ENCODE results near the gene UBE2N.
"Not testable (repeated sequence)": the region's sequence is repeated elsewhere in the genome, so short reads cannot be mapped to it uniquely, and the experiment has no call there.

The UBE2N gene

GRCh38 chr12:93378998-93379325, 62.8 kb downstream of the UBE2N start:
- H4K8ac ChIP-seq (ENCODE audit: low read length), result no peak overlapping the region
- H3K4ac ChIP-seq (ENCODE audit: low read depth in 1 of 2, low read length in 2 of 2), result peak overlapping the region in 1 of 2 experiments; percentile 79
- peaks cover 2% of the 10 kb centered on the region for H3K79me1 ChIP-seq (replicated peaks; ENCODE audit: low read length, poor library complexity, severe bottlenecking)
- H3K4me3 ChIP-seq (ENCODE audit: insufficient read depth in 1 of 2, low read depth in 1 of 2, low read length in 2 of 2), result peak overlapping the region in 1 of 2 experiments; percentile 91
- H3K18ac ChIP-seq (ENCODE audit: low read depth in 1 of 2, low read length in 2 of 2), result peak overlapping the region; percentile 26 to 96
- H2AK5ac ChIP-seq (ENCODE audit: low read length, severe bottlenecking), result no peak overlapping the region
- no peaks in the 10 kb centered on the region for H3K27me3 ChIP-seq (ENCODE audit: control insufficient read depth in 1 of 2, insufficient read depth in 1 of 2, low read length in 2 of 2)
- H2BK5ac ChIP-seq (ENCODE audit: low read depth, low read length, poor library complexity, severe bottlenecking), result no peak overlapping the region
- no peak overlapping the region for H2BK15ac ChIP-seq (ENCODE audit: low read depth, poor library complexity, severe bottlenecking)
- H2AFZ ChIP-seq (ENCODE audit: low read depth, low read length), result no peak overlapping the region
- peak overlapping the region; percentile 96 for H3K27ac ChIP-seq (ENCODE audit: low read length, poor library complexity, severe bottlenecking)
- no peak overlapping the region for H2BK12ac ChIP-seq (ENCODE audit: low read length in 2 of 2)
- no peak overlapping the region for H3K14ac ChIP-seq (ENCODE audit: low read length in 2 of 2)
- peak overlapping the region; percentile 77 for H3K4me2 ChIP-seq (ENCODE audit: low read length, poor library complexity, severe bottlenecking)
- H3K36me3 ChIP-seq (ENCODE audit: control insufficient read depth in 1 of 2, insufficient read depth in 2 of 2, low read depth in 1 of 2, low read length in 2 of 2), result peaks cover 0 to 3% of the 10 kb centered on the region in 2 experiments
- H2BK120ac ChIP-seq (ENCODE audit: low read depth, low read length), result no peak overlapping the region
- H3K4me1 ChIP-seq (ENCODE audit: control insufficient read depth, insufficient read depth, low read depth, low read length), result peaks cover 7% of the 10 kb centered on the region
- no peak overlapping the region for H3K23ac ChIP-seq (ENCODE audit: low read length in 2 of 2)
- peak overlapping the region; percentile 96 for H3K9ac ChIP-seq (ENCODE audit: low read length)
- peak overlapping the region; percentile 83 for H4K91ac ChIP-seq (ENCODE audit: low read length)
- H3K9me3 ChIP-seq (ENCODE audit: control insufficient read depth, low read length), result no peaks in the 10 kb centered on the region
- 0% methylated on average over 3 of the region's 4 CpGs for WGBS
- DNase-seq, result no peak

GRCh38 chr12:93378196-93378997, 63.4 kb downstream of the UBE2N start:
- H3K27me3 ChIP-seq (ENCODE audit: control insufficient read depth in 1 of 2, insufficient read depth in 1 of 2, low read length in 2 of 2); H3K9me3 ChIP-seq (ENCODE audit: control insufficient read depth, low read length); H3K36me3 ChIP-seq (ENCODE audit: control insufficient read depth in 1 of 2, insufficient read depth in 2 of 2, low read depth in 1 of 2, low read length in 2 of 2); H2AFZ ChIP-seq (ENCODE audit: low read depth, low read length); H3K4me1 ChIP-seq (ENCODE audit: control insufficient read depth, insufficient read depth, low read depth, low read length); H2AK5ac ChIP-seq (ENCODE audit: low read length, severe bottlenecking); H3K79me1 ChIP-seq (replicated peaks; ENCODE audit: low read length, poor library complexity, severe bottlenecking): not testable (repeated sequence)
- Histone ChIP-seq H2BK120ac (ENCODE audit: low read depth, low read length) (peak overlapping the region; percentile 82), H2BK5ac (ENCODE audit: low read depth, low read length, poor library complexity, severe bottlenecking) (peak overlapping the region; percentile 97), H3K4me3 (ENCODE audit: insufficient read depth in 1 of 2, low read depth in 1 of 2, low read length in 2 of 2) (peak overlapping the region; percentile 77 to 91), H3K14ac (ENCODE audit: low read length in 2 of 2) (peak overlapping the region; percentile 62 to 70), H4K91ac (ENCODE audit: low read length) (peak overlapping the region; percentile 83), H2BK12ac (ENCODE audit: low read length in 2 of 2) (peak overlapping the region; percentile 54 to 74), H3K18ac (ENCODE audit: low read depth in 1 of 2, low read length in 2 of 2) (peak overlapping the region; percentile 13 to 96), H3K23ac (ENCODE audit: low read length in 2 of 2) (peak overlapping the region in 1 of 2 experiments; percentile 73), H3K4ac (ENCODE audit: low read depth in 1 of 2, low read length in 2 of 2) (peak overlapping the region; percentile 73 to 79), H2BK15ac (ENCODE audit: low read depth, poor library complexity, severe bottlenecking) (peak overlapping the region; percentile 90), H3K4me2 (ENCODE audit: low read length, poor library complexity, severe bottlenecking) (peak overlapping the region; percentile 77), H3K9ac (ENCODE audit: low read length) (peak overlapping the region; percentile 96), H3K27ac (ENCODE audit: low read length, poor library complexity, severe bottlenecking) (peak overlapping the region; percentile 96), H4K8ac (ENCODE audit: low read length) (peak overlapping the region; percentile 72)
- under 1% methylated on average over 35 of the region's 64 CpGs for WGBS
- DNase-seq, result peak; percentile 91

- peak within 1 kb of the TSS; percentile 78 for H2AFZ ChIP-seq (ENCODE audit: low read depth, low read length)
- H3K4ac ChIP-seq (ENCODE audit: low read depth in 1 of 2, low read length in 2 of 2), result peak within 1 kb of the TSS; percentile 79 to 87
- H3K79me1 ChIP-seq (replicated peaks; ENCODE audit: low read length, poor library complexity, severe bottlenecking), result no peaks in the 10 kb centered on the region
- H3K18ac ChIP-seq (ENCODE audit: low read depth in 1 of 2, low read length in 2 of 2), result peak within 1 kb of the TSS; percentile 96 to 97
- peak within 1 kb of the TSS in 1 of 2 experiments; percentile 73 for H3K23ac ChIP-seq (ENCODE audit: low read length in 2 of 2)
- H2BK15ac ChIP-seq (ENCODE audit: low read depth, poor library complexity, severe bottlenecking), result peak within 1 kb of the TSS; percentile 90
- no peaks in the 10 kb centered on the region for H3K27me3 ChIP-seq (ENCODE audit: control insufficient read depth in 1 of 2, insufficient read depth in 1 of 2, low read length in 2 of 2)
- H4K91ac ChIP-seq (ENCODE audit: low read length), result peak within 1 kb of the TSS; percentile 83
- peak within 1 kb of the TSS; percentile 84 to 93 for H2BK12ac ChIP-seq (ENCODE audit: low read length in 2 of 2)
- peak within 1 kb of the TSS; percentile 74 for H4K8ac ChIP-seq (ENCODE audit: low read length)
- peak within 1 kb of the TSS; percentile 62 to 77 for H3K14ac ChIP-seq (ENCODE audit: low read length in 2 of 2)
- WGBS, result 13% methylated on average over 31 of the region's 79 CpGs
- H3K4me2 ChIP-seq (ENCODE audit: low read length, poor library complexity, severe bottlenecking), result peak within 1 kb of the TSS; percentile 94
- peak; percentile 93 for DNase-seq
- H3K9ac ChIP-seq (ENCODE audit: low read length), result peak within 1 kb of the TSS; percentile 96
- no peaks in the 10 kb centered on the region for H3K9me3 ChIP-seq (ENCODE audit: control insufficient read depth, low read length)
- no peaks in the 10 kb centered on the region for H3K36me3 ChIP-seq (ENCODE audit: control insufficient read depth in 1 of 2, insufficient read depth in 2 of 2, low read depth in 1 of 2, low read length in 2 of 2)
- no peak within 1 kb of the TSS for H2AK5ac ChIP-seq (ENCODE audit: low read length, severe bottlenecking)
- peak within 1 kb of the TSS; percentile 77 to 91 for H3K4me3 ChIP-seq (ENCODE audit: insufficient read depth in 1 of 2, low read depth in 1 of 2, low read length in 2 of 2)
- peak within 1 kb of the TSS; percentile 97 for H2BK5ac ChIP-seq (ENCODE audit: low read depth, low read length, poor library complexity, severe bottlenecking)
- H3K4me1 ChIP-seq (ENCODE audit: control insufficient read depth, insufficient read depth, low read depth, low read length), result peaks cover 6% of the 10 kb centered on the region
- peak within 1 kb of the TSS; percentile 96 for H3K27ac ChIP-seq (ENCODE audit: low read length, poor library complexity, severe bottlenecking)
- peak within 1 kb of the TSS; percentile 82 for H2BK120ac ChIP-seq (ENCODE audit: low read depth, low read length)
Observed at GRCh38 chr12:93377252-93378195, 64.2 kb downstream of the UBE2N start, which contains the start of gene NUDT4. Gene NUDT4, plus strand, starts transcription at chr12:93377925. Its CDS starts 398 bp downstream, at chr12:93378323.
